ENCODE results near the gene TMSB4X.
"Not testable (repeated sequence)": the region's sequence is repeated elsewhere in the genome, so short reads cannot be mapped to it uniquely, and the experiment has no call there.

The TMSB4X gene

DNA sequence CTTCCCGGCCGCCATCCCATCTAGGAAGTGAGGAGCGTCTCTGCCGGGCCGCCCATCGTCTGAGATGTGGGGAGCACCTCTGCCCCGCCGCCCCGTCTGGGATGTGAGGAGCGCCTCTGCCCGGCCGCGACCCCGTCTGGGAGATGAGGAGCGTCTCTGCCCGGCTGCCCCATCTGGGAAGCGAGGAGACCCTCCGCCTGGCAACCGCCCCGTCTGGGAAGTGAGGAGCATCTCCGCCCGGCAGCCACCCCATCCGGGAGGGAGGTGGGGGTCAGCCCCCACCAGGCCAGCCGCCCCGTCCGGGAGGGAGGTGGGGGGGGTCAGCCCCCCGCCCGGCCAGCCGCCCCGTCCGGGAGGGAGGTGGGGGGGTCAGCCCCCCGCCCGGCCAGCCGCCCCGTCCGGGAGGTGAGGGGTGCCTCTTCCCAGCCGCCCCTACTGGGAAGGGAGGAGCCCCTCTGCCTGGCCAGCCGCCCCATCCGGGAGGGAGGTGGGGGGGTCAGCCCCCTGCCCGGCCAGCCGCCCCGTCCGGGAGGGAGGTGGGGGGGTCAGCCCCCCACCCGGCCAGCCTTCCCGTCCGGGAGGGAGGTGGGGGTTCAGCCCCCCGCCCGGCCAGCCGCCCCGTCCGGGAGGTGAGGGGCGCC lies 11.6 kb upstream of the TMSB4X start:
- not testable (repeated sequence) for H3K9me3 Mint-ChIP-seq; H3K27ac Mint-ChIP-seq; DNase-seq; H3K36me3 Mint-ChIP-seq (ENCODE audit: low read depth); H3K4me3 Mint-ChIP-seq
- Mint-ChIP-seq H3K4me1 (ENCODE audit: low read depth) (peaks cover 60% of the 10 kb centered on the region), H3K27me3 (peaks cover 45% of the 10 kb centered on the region)

DNA sequence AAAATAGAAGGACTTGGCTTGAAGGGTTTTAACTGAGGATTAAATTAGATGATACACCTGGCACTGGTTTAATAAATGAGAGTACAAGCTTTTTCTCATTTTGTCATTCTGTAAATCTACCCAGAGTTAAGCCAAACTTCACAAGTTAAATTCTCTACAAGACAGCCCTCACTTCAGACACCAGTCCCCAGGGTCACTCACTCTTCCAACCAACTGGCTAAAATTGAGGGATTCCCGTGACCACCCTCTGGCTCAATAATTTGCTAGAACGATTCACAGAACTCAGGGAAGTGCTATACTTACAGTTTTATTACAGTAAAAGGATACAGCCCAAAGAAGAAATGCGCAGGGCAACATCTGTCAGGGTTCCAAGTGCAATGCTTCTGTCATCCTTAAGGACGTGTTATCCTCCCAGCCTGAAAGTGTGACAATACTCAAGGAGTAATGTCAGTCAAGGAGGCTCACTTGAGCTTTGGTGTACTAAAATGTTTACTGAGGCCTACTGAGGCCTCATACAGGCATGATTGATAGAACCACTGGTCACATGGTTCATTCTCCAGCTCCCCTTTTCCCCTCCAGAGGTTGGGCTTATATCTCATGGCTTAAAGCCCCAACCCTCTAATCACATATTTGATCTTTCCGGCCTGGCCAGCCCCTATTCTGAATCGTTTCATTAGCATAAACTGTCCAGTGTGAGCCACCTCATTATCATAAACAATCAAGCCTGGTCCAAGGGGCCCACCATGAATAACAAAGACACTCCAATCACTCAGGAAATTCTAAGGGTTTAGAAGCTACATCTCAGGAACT lies 9.6 kb upstream of the TMSB4X start:
- Mint-ChIP-seq H3K27ac (no peak overlapping the region), H3K4me3 (no peak overlapping the region), H3K4me1 (ENCODE audit: low read depth) (peaks cover 62% of the 10 kb centered on the region), H3K27me3 (peaks cover 53% of the 10 kb centered on the region), H3K9me3 (peaks cover 2% of the 10 kb centered on the region), H3K36me3 (ENCODE audit: low read depth) (no peaks in the 10 kb centered on the region)
- DNase-seq: no peak

DNA sequence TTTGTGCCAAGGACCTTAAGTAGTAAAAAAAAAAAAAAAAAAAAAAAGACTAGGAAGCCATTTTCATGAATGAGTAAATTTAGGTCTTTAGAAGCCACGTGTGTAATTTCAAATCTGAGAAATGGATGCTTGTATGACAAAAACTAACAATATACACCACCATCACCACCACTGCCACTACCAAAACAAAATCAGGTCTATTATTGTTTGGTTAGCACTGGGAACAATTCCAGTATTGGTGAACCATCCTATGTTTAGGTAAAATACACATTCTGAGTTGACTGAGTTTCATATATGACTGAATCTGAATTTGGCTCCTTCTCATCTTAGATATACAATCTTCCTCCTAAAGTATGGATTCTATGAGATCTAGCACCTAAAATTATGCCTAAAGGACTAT lies 8.8 kb upstream of the TMSB4X start:
- Mint-ChIP-seq H3K27me3 (peaks cover 56% of the 10 kb centered on the region), H3K4me1 (ENCODE audit: low read depth) (peaks cover 63% of the 10 kb centered on the region), H3K36me3 (ENCODE audit: low read depth) (no peaks in the 10 kb centered on the region), H3K4me3 (no peak overlapping the region), H3K9me3 (peaks cover 2% of the 10 kb centered on the region), H3K27ac (peak overlapping the region; percentile 89)
- no peak for DNase-seq

DNA sequence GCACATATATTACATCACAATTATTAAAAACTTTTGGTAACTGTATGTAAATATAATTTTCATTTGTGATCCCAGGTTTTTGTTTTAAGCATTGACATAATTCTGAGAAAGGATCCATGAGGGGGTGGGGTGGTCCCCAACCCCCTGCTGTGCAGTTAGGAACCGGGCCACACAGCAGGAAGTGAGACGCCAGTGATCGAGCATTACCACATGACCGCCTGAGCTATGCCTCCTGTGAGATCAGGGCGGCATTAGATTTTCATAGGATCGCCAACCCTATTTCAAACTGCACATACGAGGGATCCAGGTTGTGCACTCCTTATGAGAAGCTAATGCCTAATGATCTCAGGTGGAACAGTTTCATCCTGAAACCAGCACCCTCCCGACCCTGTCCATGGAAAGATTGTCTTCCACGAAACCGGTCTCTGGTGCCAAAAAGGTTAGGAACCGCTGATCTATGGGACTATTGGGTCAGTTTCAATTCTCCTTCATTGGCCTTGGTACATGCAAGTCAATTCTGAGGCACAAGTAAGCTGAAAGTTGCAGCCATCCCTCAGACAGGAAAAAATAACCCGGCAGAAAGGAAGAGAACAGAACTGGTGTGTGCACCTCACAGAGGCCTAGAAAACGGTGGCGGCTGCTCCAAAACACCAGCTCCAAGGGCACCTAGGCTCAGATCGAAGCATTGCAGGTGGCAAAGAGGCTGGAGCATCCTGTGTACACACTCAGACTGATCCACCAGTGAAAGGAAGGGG lies 7.0 kb upstream of the TMSB4X start:
- Mint-ChIP-seq H3K9me3 (no peaks in the 10 kb centered on the region), H3K27ac (peak overlapping the region; percentile 89), H3K36me3 (ENCODE audit: low read depth) (no peaks in the 10 kb centered on the region), H3K27me3 (peaks cover 62% of the 10 kb centered on the region), H3K4me3 (peak overlapping the region; percentile 61), H3K4me1 (ENCODE audit: low read depth) (peaks cover 64% of the 10 kb centered on the region)
- no peak for DNase-seq

DNA sequence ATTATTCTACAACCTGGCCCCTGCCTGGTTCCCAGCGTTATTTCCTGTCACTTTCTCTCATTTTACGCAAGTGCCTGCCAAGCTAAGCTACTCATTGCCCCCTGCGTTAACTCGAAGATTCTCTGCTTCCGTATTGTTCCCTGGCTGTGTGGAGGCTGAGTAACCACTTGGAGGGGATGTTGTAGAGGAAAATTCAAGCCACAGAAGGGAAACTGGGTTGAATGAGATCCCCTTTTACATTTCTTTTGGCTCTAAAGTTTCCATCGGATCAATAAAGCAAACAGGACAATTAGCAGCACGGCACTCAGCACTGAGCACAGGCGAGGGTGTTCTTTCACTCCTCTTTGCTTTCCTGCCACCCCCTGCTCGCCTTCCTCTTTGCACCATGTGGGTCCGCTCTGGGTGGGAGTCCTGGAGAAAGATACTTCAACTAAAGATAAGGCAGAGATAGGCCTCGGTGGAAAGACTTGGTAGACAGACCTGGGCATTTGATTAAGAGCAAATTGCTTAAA lies 4.2 kb upstream of the TMSB4X start:
- H3K9me3 Mint-ChIP-seq: no peaks in the 10 kb centered on the region
- H3K4me1 Mint-ChIP-seq (ENCODE audit: low read depth): peaks cover 65% of the 10 kb centered on the region

DNA sequence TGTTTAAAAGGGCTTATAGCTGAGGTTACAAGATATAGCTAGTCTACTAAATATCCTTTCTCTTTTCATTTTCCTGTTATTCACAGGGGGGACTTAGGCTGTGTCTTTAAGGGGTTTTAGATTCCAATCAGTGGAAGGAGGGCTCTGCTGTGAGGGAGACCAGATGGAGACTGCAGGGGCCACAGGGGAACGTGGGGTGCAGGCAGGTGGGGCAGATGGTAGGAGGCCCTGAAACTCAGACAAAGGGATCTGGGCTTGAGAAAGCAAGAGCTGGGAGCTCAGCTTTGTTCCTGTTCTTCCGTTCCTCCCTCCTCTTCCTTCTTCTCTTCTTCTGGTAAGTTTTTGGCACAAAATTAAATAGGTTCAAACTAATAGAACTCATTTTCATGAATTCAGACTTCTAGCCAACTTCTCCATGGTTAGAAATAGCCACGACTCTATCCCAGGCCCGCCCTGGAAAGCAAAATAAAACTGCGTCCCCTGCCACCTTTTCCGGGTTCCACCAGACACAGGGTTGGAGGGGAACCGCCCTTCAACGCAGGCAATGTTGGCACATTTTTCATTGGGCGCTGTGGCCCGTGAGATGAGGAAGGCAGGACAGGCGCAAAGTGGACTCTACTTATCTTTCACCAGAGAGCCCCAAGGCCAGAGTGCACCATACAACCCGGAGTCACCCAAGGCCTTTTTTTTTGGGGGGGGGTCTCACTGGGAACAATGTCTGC lies 3.5 kb upstream of the TMSB4X start:
- H3K9me3 Mint-ChIP-seq: no peaks in the 10 kb centered on the region
- peak overlapping the region; percentile 80 for H3K4me3 Mint-ChIP-seq
- H3K4me1 Mint-ChIP-seq (ENCODE audit: low read depth): peaks cover 59% of the 10 kb centered on the region
- H3K36me3 Mint-ChIP-seq (ENCODE audit: low read depth): peaks cover 21% of the 10 kb centered on the region
- peaks cover 82% of the 10 kb centered on the region for H3K27me3 Mint-ChIP-seq
- peak overlapping the region; percentile 96 for H3K27ac Mint-ChIP-seq
- no peak for DNase-seq

More for the DNA sequence above, 4.2 kb upstream of the TMSB4X start:
- no peak for DNase-seq
- H3K27ac Mint-ChIP-seq: peak overlapping the region; percentile 96
- peak overlapping the region; percentile 80 for H3K4me3 Mint-ChIP-seq
- peaks cover 83% of the 10 kb centered on the region for H3K27me3 Mint-ChIP-seq
- peaks cover 15% of the 10 kb centered on the region for H3K36me3 Mint-ChIP-seq (ENCODE audit: low read depth)

DNA sequence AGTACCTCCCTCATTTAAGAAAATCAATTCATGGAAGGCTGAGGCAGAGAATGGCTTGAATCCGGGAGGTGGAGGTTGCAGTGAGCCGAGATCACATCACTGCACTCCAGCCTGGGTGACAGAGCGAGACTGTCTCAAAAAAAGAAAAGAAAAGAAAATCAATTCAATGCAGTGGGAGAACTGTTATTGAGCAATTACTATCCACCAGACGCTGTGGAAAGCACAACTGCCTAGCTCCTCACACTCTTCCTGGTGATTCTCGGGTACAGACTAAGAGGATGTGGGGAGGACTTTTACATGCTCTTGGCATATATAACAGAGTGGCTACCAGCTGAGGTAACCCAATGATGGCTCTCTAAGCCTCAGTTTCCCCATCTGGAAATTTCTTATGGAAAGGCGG lies 2.7 kb upstream of the TMSB4X start:
- H3K27ac Mint-ChIP-seq: peak overlapping the region; percentile 96
- DNase-seq: no peak
- peak overlapping the region; percentile 80 for H3K4me3 Mint-ChIP-seq
- H3K36me3 Mint-ChIP-seq (ENCODE audit: low read depth): peaks cover 29% of the 10 kb centered on the region
- H3K27me3 Mint-ChIP-seq: peaks cover 84% of the 10 kb centered on the region
- H3K4me1 Mint-ChIP-seq (ENCODE audit: low read depth): peaks cover 58% of the 10 kb centered on the region
- H3K9me3 Mint-ChIP-seq: no peaks in the 10 kb centered on the region

DNA sequence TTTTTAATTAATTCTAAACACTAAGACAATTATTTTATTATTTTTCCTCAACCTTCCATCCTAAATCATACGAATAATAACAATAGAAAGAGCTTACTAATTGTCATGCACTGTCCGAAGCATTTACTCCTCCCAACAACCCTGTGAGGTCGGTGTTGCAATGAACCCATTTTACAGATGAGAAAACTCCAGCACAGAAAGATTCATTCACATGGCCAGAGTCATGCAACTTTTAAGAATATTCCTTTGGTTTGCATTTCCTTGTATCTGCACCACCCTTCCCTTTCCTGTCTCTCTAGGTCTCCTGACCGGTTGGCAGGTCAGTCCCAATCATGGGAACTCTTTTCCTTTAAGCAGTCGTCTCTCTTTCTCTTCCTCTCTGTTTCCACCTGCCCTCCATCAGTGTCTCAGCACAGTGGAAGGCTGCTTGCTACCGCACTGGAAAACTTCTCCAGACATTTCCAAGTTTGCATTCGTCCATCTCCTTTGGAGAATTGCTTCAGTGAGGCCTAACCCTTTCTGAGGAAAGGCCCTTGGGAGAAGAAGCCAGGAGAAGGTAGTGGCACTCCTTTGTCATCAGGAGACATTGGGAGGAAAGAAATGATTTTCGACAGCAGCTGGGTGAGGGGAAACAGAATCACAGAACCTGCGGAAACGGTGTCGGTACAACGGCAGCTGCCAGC lies 1.9 kb upstream of the TMSB4X start:
- Mint-ChIP-seq H3K36me3 (ENCODE audit: low read depth) (peaks cover 37% of the 10 kb centered on the region), H3K4me3 (peak overlapping the region; percentile 95), H3K9me3 (no peaks in the 10 kb centered on the region), H3K4me1 (ENCODE audit: low read depth) (peaks cover 61% of the 10 kb centered on the region), H3K27ac (peak overlapping the region; percentile 97), H3K27me3 (peaks cover 86% of the 10 kb centered on the region)
- no peak for DNase-seq

DNA sequence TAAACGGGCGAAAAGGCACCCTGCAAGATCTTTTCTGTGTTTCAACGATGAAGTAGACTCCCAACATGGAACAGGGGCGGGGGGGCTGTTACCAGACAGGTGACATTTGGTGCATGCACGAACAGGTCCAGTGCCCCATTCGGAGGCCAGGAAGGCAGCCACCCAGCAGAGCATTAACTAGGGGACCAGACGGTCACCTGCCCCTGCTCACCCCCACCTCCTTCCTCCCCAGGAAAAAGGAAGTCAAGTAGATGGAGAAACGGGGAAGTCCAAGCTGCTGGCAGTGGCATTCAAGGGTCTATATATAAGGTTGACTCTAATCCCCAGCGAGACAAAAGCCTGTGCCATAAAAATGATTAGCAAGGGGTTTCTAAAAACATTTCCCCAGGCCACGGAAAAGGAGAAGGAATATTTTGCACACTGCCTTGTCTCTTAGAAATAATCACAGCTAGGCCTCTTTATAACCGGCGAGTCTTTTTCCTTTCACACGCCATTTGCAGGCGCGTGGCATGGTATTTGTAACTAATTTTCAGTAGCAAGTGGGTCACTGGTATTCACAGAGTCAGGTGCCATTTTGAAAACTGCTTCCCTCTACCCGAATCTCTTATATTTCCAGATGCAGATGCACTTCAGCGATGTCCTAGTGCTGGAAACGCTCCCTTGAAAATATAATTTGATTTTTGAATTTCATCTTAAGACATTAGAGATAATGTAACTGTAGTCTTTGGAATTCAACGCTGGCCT lies 1.2 kb upstream of the TMSB4X start:
- Mint-ChIP-seq H3K27ac (peak overlapping the region; percentile 97), H3K36me3 (ENCODE audit: low read depth) (peaks cover 41% of the 10 kb centered on the region), H3K27me3 (peaks cover 86% of the 10 kb centered on the region), H3K9me3 (no peaks in the 10 kb centered on the region), H3K4me3 (peak overlapping the region; percentile 95), H3K4me1 (ENCODE audit: low read depth) (peaks cover 61% of the 10 kb centered on the region)
- peak; percentile 69 for DNase-seq

DNA sequence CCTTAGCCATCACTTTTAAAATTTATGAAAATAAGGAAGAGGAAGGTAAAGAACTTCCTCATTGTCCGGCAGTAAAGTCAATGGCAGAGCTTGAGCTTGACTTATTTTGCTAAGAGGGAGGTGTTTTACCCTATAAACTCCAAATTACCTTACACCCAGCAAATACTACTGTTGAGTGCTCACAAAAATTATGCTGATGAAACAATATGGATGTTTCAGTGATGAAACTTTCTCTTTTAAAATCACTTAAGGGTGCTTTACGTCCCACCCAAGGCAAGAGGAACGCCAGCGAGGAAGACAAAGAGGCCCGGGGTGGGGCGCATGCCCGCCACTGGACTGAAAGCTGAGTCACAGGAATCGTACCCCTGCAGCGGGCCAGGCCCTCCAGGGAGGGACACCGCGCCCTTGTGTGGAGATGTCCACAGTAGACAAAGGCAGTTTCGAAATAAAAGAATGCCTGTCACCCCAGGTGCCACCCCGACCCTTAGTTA lies 560 bp upstream of the TMSB4X start:
- peaks cover 41% of the 10 kb centered on the region for H3K36me3 Mint-ChIP-seq (ENCODE audit: low read depth)
- H3K9me3 Mint-ChIP-seq: no peaks in the 10 kb centered on the region
- peaks cover 85% of the 10 kb centered on the region for H3K27me3 Mint-ChIP-seq
- H3K4me3 Mint-ChIP-seq: peak overlapping the region; percentile 95
- DNase-seq: peak; percentile 75
- H3K27ac Mint-ChIP-seq: peak overlapping the region; percentile 97
- peaks cover 62% of the 10 kb centered on the region for H3K4me1 Mint-ChIP-seq (ENCODE audit: low read depth)

DNA sequence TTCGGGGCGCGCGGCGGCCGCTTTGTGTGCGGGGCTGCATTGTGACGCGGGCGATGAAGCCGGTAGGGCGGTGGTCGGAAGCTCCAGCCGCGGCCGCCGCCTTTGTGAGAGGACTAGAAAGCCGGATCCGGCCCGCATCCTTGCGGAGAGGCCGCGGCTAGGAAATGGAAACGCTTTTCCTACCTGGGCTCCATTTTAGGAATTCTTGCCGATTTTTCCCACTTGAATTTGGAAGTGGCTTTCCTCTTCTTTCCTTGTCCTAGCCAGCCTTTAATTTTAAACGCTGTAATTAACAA lies 708 bp downstream of the TMSB4X start:
- H3K4me3 Mint-ChIP-seq: peak overlapping the region; percentile 95
- H3K4me1 Mint-ChIP-seq (ENCODE audit: low read depth): peaks cover 59% of the 10 kb centered on the region
- H3K27ac Mint-ChIP-seq: peak overlapping the region; percentile 97
- H3K9me3 Mint-ChIP-seq: no peaks in the 10 kb centered on the region
- H3K27me3 Mint-ChIP-seq: peaks cover 82% of the 10 kb centered on the region
- DNase-seq: no peak
- peaks cover 41% of the 10 kb centered on the region for H3K36me3 Mint-ChIP-seq (ENCODE audit: low read depth)

DNA sequence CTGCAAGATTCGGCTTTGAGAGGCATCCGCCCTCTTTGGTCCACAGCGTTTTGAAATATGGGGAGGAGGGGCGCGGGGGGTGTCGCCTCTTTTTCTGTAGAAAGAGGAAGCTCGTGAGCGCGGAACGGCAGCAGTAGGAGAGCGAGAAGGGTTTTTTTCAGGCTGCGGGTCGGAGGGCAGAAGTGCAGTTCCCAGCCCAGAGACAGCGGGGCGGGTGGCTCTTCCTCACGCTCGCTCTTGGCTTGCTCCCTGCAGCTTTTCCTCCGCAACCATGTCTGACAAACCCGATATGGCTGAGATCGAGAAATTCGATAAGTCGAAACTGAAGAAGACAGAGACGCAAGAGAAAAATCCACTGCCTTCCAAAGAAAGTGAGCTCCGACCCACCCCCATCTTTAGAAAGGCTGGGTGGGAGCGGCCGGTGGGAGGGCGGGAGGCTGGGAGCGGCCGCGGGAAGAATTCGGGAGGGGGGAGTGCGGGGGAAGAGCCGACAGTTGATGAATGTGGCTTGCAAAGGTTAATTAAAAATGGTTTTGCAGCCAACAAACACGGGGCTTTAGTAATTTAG lies 1.2 kb downstream of the TMSB4X start:
- Mint-ChIP-seq H3K4me1 (ENCODE audit: low read depth) (peaks cover 59% of the 10 kb centered on the region), H3K27me3 (peaks cover 81% of the 10 kb centered on the region), H3K4me3 (peak overlapping the region; percentile 95), H3K9me3 (no peaks in the 10 kb centered on the region), H3K36me3 (ENCODE audit: low read depth) (peaks cover 41% of the 10 kb centered on the region), H3K27ac (peak overlapping the region; percentile 97)
- no peak for DNase-seq

Data from activated T-cell treated with anti-CD3 and anti-CD28 coated beads, Interleukin-2, amount 50 U/mL, for 24 hours (primary cell).